ENCODE measurements around the gene NOVA2. TPM values are rescaled to one million over a fixed set of nuclear protein-coding genes. Genes with fewer than 3 reads are reported as not detected.

NOVA2 gene
- total and polyA plus RNA-seq, 9 of the 15 experiments (the other 6 are each of a cell fraction or from before 2014, with no cell fraction given): not detected

DNA sequence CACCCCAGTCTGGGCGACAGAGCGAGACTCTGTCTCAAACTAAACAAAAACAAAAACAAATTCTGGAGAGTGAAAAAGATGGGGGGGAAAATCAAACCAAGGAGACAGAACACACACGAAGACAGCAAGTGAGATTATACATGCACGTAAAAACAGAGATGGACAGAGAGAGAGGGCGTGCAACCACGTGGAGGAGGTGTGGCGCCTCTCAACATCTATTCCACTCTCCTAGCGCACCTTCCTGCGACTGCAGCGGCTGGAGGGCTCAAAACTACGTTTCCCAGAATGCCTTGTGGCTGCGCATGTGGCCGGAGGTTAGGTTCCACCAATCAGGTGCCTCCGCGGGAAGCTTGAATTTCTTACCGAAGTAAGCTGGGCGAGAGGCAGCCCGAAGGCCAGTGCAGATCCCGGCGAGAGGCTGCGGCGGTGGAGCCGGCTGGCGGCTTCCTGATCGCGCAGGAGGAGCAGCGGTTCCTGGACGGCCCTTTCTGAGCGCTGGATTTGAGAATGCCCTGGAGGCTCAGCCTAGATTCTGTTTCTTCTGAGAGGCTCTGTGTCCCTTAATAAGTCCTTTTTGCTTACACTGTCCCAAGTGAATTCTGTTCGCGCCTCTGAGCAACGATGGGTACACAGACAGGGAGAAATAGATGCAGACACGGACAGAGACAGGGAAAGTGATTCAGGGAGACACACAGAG is 46.0 kb downstream of the NOVA2 start (continued):
- no peak for TF ChIP-seq ZNF778 (CRISPR knock-in tag; IDR thresholded peaks at IDR 0.05)
- TF ChIP-seq, protein P1, sequence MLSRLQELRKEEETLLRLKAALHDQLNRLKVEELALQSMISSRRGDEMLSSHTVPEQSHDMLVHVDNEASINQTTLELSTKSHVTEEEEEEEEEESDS (CRISPR knock-in tag; IDR thresholded peaks at IDR 0.05): no peak
- TF ChIP-seq HMGN3 (IDR thresholded peaks at IDR 0.05; ENCODE audit: borderline replicate concordance, extremely low read depth, insufficient read length, low read depth, low read length): no peak
- TF ChIP-seq, protein P2, sequence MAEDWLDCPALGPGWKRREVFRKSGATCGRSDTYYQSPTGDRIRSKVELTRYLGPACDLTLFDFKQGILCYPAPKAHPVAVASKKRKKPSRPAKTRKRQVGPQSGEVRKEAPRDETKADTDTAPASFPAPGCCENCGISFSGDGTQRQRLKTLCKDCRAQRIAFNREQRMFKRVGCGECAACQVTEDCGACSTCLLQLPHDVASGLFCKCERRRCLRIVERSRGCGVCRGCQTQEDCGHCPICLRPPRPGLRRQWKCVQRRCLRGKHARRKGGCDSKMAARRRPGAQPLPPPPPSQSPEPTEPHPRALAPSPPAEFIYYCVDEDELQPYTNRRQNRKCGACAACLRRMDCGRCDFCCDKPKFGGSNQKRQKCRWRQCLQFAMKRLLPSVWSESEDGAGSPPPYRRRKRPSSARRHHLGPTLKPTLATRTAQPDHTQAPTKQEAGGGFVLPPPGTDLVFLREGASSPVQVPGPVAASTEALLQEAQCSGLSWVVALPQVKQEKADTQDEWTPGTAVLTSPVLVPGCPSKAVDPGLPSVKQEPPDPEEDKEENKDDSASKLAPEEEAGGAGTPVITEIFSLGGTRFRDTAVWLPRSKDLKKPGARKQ (CRISPR knock-in tag; IDR thresholded peaks at IDR 0.05): peak; percentile 86; the same call in 1 of the 2 replicates
- TF ChIP-seq CBX1 (IDR thresholded peaks at IDR 0.05; ENCODE audit: low read depth): no peak
- TF ChIP-seq ZFX (CRISPR knock-in tag; IDR thresholded peaks at IDR 0.05): peak; percentile 46
- TF ChIP-seq SRF (CRISPR knock-in tag; IDR thresholded peaks at IDR 0.05): no peak
- no peak for TF ChIP-seq ILF3 (IDR thresholded peaks at IDR 0.05; ENCODE audit: borderline replicate concordance)
- TF ChIP-seq, protein P3, sequence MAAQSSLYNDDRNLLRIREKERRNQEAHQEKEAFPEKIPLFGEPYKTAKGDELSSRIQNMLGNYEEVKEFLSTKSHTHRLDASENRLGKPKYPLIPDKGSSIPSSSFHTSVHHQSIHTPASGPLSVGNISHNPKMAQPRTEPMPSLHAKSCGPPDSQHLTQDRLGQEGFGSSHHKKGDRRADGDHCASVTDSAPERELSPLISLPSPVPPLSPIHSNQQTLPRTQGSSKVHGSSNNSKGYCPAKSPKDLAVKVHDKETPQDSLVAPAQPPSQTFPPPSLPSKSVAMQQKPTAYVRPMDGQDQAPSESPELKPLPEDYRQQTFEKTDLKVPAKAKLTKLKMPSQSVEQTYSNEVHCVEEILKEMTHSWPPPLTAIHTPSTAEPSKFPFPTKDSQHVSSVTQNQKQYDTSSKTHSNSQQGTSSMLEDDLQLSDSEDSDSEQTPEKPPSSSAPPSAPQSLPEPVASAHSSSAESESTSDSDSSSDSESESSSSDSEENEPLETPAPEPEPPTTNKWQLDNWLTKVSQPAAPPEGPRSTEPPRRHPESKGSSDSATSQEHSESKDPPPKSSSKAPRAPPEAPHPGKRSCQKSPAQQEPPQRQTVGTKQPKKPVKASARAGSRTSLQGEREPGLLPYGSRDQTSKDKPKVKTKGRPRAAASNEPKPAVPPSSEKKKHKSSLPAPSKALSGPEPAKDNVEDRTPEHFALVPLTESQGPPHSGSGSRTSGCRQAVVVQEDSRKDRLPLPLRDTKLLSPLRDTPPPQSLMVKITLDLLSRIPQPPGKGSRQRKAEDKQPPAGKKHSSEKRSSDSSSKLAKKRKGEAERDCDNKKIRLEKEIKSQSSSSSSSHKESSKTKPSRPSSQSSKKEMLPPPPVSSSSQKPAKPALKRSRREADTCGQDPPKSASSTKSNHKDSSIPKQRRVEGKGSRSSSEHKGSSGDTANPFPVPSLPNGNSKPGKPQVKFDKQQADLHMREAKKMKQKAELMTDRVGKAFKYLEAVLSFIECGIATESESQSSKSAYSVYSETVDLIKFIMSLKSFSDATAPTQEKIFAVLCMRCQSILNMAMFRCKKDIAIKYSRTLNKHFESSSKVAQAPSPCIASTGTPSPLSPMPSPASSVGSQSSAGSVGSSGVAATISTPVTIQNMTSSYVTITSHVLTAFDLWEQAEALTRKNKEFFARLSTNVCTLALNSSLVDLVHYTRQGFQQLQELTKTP (IDR thresholded peaks at IDR 0.05; ENCODE audit: low read depth in 1 of 2, partially characterized antibody in 2 of 2): peak in 1 of 2 experiments; percentile 85
- TF ChIP-seq, protein P4, sequence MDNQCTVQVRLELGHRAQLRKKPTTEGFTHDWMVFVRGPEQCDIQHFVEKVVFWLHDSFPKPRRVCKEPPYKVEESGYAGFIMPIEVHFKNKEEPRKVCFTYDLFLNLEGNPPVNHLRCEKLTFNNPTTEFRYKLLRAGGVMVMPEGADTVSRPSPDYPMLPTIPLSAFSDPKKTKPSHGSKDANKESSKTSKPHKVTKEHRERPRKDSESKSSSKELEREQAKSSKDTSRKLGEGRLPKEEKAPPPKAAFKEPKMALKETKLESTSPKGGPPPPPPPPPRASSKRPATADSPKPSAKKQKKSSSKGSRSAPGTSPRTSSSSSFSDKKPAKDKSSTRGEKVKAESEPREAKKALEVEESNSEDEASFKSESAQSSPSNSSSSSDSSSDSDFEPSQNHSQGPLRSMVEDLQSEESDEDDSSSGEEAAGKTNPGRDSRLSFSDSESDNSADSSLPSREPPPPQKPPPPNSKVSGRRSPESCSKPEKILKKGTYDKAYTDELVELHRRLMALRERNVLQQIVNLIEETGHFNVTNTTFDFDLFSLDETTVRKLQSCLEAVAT (IDR thresholded peaks at IDR 0.05): no peak
- TF ChIP-seq ZNF282 (CRISPR knock-in tag; IDR thresholded peaks at IDR 0.05): no peak
- peak in 1 of 2 experiments; percentile 28; a peak in 2 of 4 replicates for TF ChIP-seq RAD21 (CRISPR knock-in tag; conservative IDR thresholded peaks at IDR 0.05 in 1 of 2, IDR thresholded peaks at IDR 0.05 in 1 of 2)
- TF ChIP-seq ZNF24 (IDR thresholded peaks at IDR 0.05): no peak
- peak; percentile 66; the same call in 1 of the 2 replicates for TF ChIP-seq EHMT2 (IDR thresholded peaks at IDR 0.05)
